ENCODE data around the gene NEK10.

The NEK10 gene

GRCh38 chr3:27090275-27091041 lies 278.7 kb downstream of the NEK10 start:
- no peak for DNase-seq

GRCh38 chr3:27089645-27090044 lies 279.5 kb downstream of the NEK10 start:
- no peak for DNase-seq

- DNase-seq = no peak
Measured at GRCh38 chr3:27089068-27089467, 280.1 kb downstream of the NEK10 start.

GRCh38 chr3:27085829-27086730 lies 283.1 kb downstream of the NEK10 start:
- DNase-seq = no peak

- no peak for DNase-seq
Measured at GRCh38 chr3:27081992-27082607, 287.1 kb downstream of the NEK10 start.

- no peak for DNase-seq
Measured at GRCh38 chr3:27081566-27081965, 287.6 kb downstream of the NEK10 start.

- DNase-seq = no peak
Measured at GRCh38 chr3:27080258-27080525, 289.0 kb downstream of the NEK10 start.

- DNase-seq = no peak
Measured at GRCh38 chr3:27079427-27080257, 289.5 kb downstream of the NEK10 start.

- DNase-seq = no peak
Measured at GRCh38 chr3:27078246-27078913, 290.8 kb downstream of the NEK10 start.

- DNase-seq = no peak
Measured at GRCh38 chr3:27076815-27077630, 292.2 kb downstream of the NEK10 start.

- no peak for DNase-seq
Measured at GRCh38 chr3:27074914-27075313, 294.3 kb downstream of the NEK10 start.

GRCh38 chr3:27073912-27074311 lies 295.3 kb downstream of the NEK10 start:
- DNase-seq = no peak

- DNase-seq = no peak
Measured at GRCh38 chr3:27072810-27073651, 296.2 kb downstream of the NEK10 start.

GRCh38 chr3:27060336-27060735 lies 308.8 kb downstream of the NEK10 start:
- no peak for DNase-seq

All from NCI-H2171 treated with DMSO at 0.1 percent for 48 hours (cell line).